NCI-H1694 (cell line): Measurements from ENCODE around the gene APLP1.
"Not testable (repeated sequence)": the region's sequence is repeated elsewhere in the genome, so short reads cannot be mapped to it uniquely, and the experiment has no call there.

Source experiments
- DNase-seq: peaks from one replicate; lab custom pipeline; 2025; lab: John Stamatoyannopoulos, UW

Gene APLP1

DNA sequence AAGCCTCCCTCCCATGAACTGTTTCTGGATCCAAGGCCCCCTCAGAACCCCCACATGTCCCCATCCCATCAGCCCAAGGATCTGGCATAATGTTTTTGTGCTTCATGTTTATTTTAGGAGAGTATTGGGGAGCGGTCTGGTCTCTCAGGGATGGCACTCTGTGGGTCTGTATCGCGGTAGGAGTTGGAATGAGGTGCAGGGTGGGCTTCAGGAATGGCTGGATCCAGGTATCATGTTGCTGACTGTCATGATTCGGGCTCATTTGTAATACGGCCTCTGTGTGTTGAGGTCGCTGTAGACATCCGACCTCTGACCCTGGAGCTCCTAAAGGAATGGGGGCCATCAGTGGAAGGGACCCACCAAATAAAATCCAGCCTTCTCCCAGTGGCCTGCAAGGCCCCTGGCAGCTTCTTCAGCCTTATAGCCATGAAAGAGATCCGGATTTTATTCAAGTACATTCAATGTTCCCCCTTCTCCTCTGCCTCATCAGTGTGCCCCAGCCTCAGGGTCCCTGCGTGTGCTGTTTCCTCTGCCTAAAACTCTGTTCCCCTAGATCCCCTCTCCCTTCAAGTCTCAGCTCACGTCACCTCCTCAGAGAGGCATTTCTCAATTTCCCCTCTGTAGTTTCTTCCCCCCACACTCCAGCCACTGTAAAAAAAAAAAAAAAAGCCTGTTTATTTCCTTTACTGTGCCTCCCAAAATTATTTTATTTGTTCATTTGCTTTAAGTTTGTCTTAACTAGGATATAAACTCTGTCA is 36.1 kb downstream of the APLP1 start:
- DNase-seq = no peak

DNA sequence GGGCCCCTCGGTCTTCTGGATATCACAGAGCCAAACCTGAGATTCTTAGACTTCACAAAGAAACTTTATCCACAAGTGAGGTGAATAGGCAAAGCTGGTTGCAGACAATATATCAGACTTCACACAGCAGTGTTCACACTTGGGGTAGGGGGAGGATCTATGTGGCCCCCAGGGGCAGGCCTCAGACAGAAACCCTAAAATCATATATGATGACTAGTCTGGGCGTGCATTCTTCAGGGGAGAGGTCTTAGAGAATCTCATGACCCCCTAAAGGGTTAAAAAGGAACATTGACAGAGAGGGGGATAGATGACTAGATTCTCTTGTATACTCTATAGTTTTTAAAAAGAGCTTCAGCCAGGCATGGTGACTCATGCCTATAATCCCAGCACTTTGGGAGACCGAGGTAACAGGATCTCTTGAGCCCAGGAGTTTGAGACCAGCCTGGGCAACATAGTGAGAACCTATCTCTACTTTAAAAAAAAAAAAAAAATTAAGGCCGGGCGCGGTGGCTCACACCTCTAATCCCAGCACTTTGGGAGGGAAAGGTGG is 36.9 kb downstream of the APLP1 start:
- DNase-seq = no peak

DNA sequence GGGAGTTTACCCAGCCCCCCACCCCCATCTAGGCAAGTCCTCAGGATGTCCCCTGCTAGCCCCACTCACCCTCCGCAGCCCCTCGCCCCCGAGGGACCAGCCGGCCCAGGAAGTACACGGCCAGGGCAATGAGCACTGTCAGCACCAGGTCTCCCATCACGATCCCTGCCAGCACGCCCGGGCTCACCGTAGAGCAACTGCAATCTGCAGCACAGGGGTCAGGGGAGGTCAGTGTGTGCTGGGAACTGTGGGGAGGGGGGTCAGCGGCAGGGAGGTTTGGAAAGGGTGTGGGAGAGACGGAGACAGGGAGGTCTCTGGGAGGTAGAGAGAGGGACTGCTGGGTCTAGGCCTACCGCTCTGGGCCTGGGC is 39.0 kb downstream of the APLP1 start:
- no peak for DNase-seq

DNA sequence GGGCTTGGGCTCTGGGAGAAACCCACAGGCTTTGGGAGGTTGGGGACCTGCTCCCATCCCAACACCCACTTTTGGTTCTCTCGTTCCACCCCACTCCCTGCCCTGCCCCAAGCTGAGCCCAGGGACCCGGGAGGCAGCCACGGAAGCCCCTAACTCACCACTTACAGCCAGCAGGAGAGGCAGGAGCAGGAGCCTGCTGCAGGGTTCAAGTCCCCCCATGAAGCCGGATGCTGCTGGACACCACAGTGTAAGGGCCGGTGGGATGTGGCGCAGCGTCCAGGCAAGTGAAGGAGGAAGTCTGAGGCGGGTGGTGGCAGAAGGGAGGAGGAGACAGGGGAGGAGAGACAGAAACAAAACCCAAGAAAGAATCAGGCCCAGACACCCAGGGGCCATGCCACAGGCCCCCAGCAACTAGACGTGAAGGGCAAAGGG is 39.7 kb downstream of the APLP1 start, which contains the start of gene TYROBP:
TYROBP (minus strand) TSS at position 286 of the 432 bp plus-strand sequence; CDS start at position 219, 67 bp downstream.
- no peak for DNase-seq

DNA sequence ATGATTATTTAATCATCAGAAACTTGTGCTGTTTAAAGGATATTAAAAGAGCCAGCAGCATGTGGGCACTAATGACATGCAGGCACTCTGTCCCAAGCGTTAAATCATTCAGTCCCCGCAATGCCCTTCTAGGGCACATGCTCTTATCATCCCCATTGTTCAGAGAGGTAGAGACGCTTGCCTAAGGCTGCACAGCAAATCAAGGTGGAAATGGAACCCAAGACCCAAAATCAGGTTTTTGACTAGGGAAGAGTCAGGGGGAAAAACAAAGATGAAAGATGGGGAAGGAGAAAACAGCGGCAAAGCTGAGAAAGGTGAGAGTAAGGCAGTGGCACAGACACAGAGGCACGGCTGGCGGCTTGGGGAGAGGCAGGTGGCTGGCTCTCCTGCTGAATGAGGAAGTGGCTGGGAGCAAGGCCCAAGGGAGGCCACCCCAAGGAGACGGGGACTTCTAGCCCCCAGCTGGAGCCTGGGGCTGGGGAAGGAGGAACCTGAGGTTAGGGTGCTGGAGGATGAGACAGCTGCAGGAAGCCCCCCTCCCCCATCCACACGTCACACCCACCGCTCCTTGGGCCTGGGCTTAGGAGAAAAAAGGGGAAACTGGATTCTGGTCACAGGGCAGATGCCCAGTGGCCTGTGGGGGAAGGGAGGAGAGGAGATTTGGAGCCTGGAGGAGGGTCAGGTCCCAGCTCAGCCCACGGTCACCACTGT is 40.8 kb downstream of the APLP1 start:
- DNase-seq = no peak

DNA sequence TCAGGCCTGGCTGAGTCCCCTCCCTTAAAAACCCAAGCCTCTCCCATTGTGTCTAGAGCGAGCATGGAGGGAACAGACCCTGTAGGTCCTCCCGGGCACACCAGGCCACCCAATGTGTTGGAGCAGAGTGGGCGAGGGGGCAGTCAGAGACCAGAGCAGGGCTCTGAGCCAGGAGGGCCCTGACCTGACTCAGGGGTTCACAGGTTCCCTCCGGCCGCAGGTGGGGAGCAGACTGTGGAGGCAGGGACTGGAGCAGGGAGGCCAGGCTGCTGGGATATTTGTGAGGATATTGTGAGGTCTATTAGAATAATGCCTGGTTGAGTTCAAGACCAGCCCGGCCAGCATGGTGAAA is 41.3 kb downstream of the APLP1 start:
- no peak for DNase-seq

DNA sequence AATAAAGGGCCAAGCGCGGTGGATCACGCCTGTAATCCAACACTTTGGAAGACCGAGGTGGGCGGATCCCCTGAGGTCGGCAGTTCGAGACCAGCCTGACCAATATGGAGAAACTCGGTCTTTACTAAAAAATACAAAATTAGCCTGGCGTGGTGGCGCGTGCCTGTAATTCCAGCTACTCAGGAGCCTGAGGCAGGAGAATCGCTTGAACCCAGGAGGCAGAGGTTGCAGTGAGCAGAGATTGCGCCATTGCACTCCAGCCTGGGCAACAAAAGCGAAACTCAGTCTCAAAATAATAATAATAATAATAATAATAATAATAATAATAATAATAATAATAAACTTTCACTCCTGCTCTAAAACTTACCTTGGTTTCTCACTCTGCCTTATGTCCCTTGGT is 42.0 kb downstream of the APLP1 start:
- DNase-seq = not testable (repeated sequence)

DNA sequence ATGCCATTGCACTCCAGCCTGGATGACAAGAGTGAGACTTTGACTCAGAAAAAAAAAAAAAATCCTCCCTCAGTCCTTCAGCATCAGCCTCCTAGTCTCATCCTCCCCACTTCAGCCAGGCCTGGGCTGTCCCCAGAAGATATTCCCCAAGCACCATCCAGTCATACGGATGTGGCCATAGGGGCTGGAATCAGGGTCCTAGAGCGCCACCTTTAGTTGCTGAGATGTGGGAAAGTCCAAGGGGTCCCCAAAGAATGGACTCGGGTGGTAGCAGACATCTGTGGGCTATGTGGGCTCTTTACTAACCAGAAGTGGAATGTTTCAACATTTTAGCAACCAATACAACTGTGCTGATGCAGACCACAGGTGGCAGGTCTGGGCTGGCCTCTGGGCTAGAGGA is 42.8 kb downstream of the APLP1 start:
- no peak for DNase-seq

DNA sequence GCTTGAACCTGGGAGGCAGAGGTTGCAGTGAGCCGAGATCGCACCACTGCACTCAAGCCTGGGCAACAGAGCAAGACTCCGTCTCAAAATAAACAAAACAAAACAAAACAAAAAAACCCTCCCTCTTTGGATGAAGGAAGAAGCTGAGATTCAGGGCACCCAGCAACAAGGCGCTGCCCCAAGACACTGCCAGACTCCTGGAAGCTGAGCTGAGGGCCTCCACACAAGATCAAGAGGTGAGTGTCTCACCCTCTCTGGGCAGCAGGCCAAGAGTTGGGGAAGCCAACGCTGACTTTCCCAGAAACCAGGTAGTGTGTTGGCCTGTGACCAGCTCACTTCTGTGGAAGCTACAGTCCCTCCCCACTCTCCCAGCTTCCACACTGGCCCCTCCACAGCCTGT is 43.4 kb downstream of the APLP1 start:
- no peak for DNase-seq

DNA sequence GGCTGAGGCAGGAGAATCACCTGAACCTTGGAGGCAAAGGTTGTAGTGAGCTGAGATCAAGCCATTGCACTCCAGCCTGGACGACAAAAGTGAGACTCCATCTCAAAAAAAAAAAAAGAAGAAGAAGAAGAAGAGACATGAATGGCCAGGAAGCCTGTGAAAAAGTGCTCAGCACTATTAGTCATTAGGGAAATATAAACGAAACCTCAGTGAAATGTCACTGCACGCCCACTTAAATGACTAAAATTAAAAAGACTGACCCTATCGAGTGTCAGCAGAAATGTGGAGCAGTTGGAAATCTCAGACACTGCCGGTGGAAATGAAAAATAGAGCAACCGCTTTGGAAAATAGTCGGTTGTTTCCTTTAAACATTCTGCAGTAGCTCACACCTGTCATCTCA is 45.2 kb downstream of the APLP1 start:
- DNase-seq = no peak

DNA sequence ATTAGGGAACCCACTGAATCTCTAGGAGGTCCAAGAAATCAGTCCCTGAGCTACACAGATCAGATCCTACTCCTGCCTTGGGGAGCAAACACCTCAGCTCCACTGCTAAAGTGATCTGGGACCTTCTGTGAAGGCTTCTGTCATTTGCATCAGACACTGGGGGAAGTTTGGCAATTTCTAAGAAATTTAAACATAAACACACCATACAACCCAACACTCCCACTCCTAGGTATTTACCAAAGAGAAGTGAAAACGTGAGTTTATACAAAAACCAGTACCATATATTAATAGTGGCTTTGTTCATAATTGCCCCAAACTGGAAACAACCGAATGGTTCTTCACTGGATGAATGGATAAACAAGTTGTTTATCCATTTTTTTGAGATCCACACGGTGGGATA is 47.1 kb downstream of the APLP1 start:
- no peak for DNase-seq

DNA sequence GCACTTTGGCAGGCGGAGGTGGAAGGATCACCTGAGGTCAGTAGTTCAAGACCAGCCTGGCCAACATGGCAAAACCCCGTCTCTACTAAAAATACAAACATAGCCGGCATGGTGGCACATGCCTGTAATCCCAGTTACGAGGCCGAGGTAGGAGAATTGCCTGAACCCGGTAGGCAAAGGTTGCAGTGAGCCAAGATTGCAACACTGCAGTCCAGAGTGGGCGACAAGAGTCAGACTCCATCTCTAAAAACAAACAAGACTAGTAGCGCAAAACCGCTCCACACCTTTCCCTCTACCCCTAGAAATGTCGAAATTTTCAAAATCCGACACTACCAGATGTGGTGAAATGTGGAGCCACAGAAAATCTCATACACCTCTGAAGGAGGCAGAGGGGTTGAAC is 50.9 kb downstream of the APLP1 start:
- no peak for DNase-seq

DNA sequence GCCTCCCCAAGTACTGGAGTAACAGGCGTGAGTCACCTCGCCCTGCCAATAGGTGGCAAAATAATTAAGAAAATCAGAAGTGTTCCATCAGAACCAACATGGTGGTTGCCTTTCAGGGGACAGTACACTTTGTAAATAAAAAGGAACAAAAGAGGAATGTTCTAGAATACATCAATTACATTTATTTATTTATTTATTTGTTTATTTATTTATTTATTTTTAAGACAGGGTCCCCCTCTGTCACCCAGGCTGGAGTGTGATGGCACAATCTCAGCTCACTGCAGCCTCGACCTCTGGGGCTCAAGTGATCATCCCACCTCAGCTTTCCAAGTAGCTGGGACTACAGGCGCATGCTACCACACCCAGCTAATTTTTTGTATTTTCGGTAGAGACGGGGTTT is 52.6 kb downstream of the APLP1 start:
- DNase-seq = no peak

DNA sequence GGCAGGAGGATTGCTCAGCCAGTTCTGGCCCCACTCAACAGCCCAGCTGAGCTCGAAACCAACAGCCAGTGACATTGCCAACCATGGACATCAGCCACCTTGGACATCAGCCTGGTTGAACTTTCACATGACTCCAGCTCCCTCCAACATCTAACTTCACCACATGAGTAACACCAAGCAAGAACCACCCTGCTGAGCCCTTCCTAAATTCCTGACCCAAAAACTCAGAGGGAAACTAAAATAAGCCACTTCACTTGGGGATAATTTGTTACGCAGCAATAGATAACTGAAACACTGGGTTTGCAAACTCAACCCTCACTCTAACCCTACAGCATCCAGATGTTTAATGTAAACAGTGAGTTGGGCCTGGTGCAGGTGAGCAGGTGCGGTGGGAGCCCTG is 57.1 kb downstream of the APLP1 start:
- no peak for DNase-seq

DNA sequence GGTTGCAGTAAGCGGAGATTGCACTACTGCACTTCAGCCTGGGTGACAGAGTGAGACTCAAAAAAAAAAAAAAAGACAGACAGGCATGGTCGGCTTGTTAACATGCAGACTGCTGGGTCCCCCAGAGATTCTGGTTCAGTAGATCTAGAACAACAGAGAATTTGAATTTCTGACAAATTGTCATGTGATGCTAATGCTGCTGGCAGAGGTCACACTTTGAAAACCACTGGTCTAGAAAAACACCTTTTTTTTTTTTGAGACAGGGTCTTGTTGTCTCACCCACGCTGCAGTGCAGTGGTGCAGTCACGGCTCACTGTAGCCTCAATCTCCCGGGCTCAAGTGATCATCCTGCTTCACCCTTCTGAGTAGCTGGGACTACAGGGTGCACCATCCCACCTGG is 60.1 kb downstream of the APLP1 start:
- no peak for DNase-seq
